HCT116 (cell line): ENCODE results near the gene BCKDHB.

ENCODE experiments used
- CTCF ChIP-seq, 3 experiments: fragments of 200-600 bp in 1 of 3; sonication (generic) in 1 of 3; IDR thresholded peaks in 2 of 3; conservative IDR thresholded peaks in 1 of 3; 2 replicates each; pipeline ENCODE4 v1.5.1; 2012 to 2017; ENCODE audit warnings: low read depth in 2 of 3, low read length in 2 of 3, antibody characterized with exemption in 1 of 3, borderline replicate concordance in 1 of 3, control low read depth in 1 of 3, mild to moderate bottlenecking in 1 of 3, mixed read lengths in 1 of 3, mixed run types in 1 of 3, moderate library complexity in 1 of 3; ENCODE audit not compliant: insufficient read depth in 1 of 3
- MAX ChIP-seq: IDR thresholded peaks from 2 replicates; pipeline ENCODE4 v1.6.1; 2012
- POLR2A ChIP-seq: IDR thresholded peaks from 2 replicates; pipeline ENCODE4 v1.7.0; 2011; ENCODE audit warnings: borderline replicate concordance; ENCODE audit not compliant: insufficient read depth, insufficient read length; ENCODE audit errors: extremely low read depth
- POLR2AphosphoS5 ChIP-seq: IDR thresholded peaks from 2 replicates; pipeline ENCODE4 v1.6.1; 2011; ENCODE audit warnings: mild to moderate bottlenecking, low read depth, low read length, moderate library complexity

- TF ChIP-seq MAX (no peak), POLR2A (no peak), CTCF (IDR thresholded peaks at IDR 0.05 in 2 of 3, conservative IDR thresholded peaks at IDR 0.05 in 1 of 3; ENCODE audit: borderline replicate concordance in 1 of 3, insufficient read depth in 1 of 3, low read depth in 2 of 3, low read length in 2 of 3) (no peak), POLR2AphosphoS5 (no peak)
These were observed 223.0 kb downstream of the BCKDHB start for GRCh38 chr6:80329496-80329895.
